Measurements from ENCODE around the gene FMR1.

- TF ChIP-seq CTCF (IDR thresholded peaks at IDR 0.05) (no peak), POLR2AphosphoS5 (IDR thresholded peaks at IDR 0.05; ENCODE audit: insufficient read depth in 1 of 2, low read depth in 1 of 2) (no peak)
These were observed 2.9 kb downstream of the FMR1 start for GRCh38 chrX:147914591-147914990.

Data from vagina (tissue), 2 donors.